Measurements from ENCODE around the gene KCNC4.

Gene KCNC4

GRCh38 chr1:110241516-110241915, 31.4 kb downstream of the KCNC4 start:
- H3K4me3 ChIP-seq (replicated peaks; ENCODE audit: insufficient read depth, low read length), result no peak overlapping the region
- no peak for DNase-seq (ENCODE audit: low read depth in 1 of 2, low spot score in 1 of 2)
- no peaks in the 10 kb centered on the region for H3K27me3 ChIP-seq (ENCODE audit: insufficient read depth, poor library complexity, severe bottlenecking)
- H3K27ac ChIP-seq (replicated peaks), result no peak overlapping the region
- TF ChIP-seq CTCF (IDR thresholded peaks at IDR 0.05; ENCODE audit: insufficient read depth, low read length) (no peak), REST (IDR thresholded peaks at IDR 0.05; ENCODE audit: insufficient replicate concordance, low read depth) (no peak), POLR2AphosphoS5 (IDR thresholded peaks at IDR 0.05; ENCODE audit: low read depth) (no peak), SPI1 (IDR thresholded peaks at IDR 0.05; ENCODE audit: borderline replicate concordance, low read depth) (no peak), GABPA (IDR thresholded peaks at IDR 0.05; ENCODE audit: low read depth) (no peak)

GRCh38 chr1:110242062-110242461, 31.9 kb downstream of the KCNC4 start:
- Histone ChIP-seq H3K27ac (replicated peaks) (no peak overlapping the region), H3K4me3 (replicated peaks; ENCODE audit: insufficient read depth, low read length) (no peak overlapping the region), H3K27me3 (ENCODE audit: insufficient read depth, poor library complexity, severe bottlenecking) (no peaks in the 10 kb centered on the region)
- TF ChIP-seq CTCF (IDR thresholded peaks at IDR 0.05; ENCODE audit: insufficient read depth, low read length) (no peak), POLR2AphosphoS5 (IDR thresholded peaks at IDR 0.05; ENCODE audit: low read depth) (no peak), SPI1 (IDR thresholded peaks at IDR 0.05; ENCODE audit: borderline replicate concordance, low read depth) (no peak), REST (IDR thresholded peaks at IDR 0.05; ENCODE audit: insufficient replicate concordance, low read depth) (no peak), GABPA (IDR thresholded peaks at IDR 0.05; ENCODE audit: low read depth) (no peak)
- no peak for DNase-seq (ENCODE audit: low read depth in 1 of 2, low spot score in 1 of 2)

GRCh38 chr1:110242731-110243130, 32.6 kb downstream of the KCNC4 start:
- TF ChIP-seq GABPA (IDR thresholded peaks at IDR 0.05; ENCODE audit: low read depth) (no peak), POLR2AphosphoS5 (IDR thresholded peaks at IDR 0.05; ENCODE audit: low read depth) (no peak), CTCF (IDR thresholded peaks at IDR 0.05; ENCODE audit: insufficient read depth, low read length) (no peak), SPI1 (IDR thresholded peaks at IDR 0.05; ENCODE audit: borderline replicate concordance, low read depth) (no peak), REST (IDR thresholded peaks at IDR 0.05; ENCODE audit: insufficient replicate concordance, low read depth) (no peak)
- H3K27me3 ChIP-seq (ENCODE audit: insufficient read depth, poor library complexity, severe bottlenecking), result no peaks in the 10 kb centered on the region
- no peak for DNase-seq (ENCODE audit: low read depth in 1 of 2, low spot score in 1 of 2)
- no peak overlapping the region for H3K4me3 ChIP-seq (replicated peaks; ENCODE audit: insufficient read depth, low read length)
- no peak overlapping the region for H3K27ac ChIP-seq (replicated peaks)
